ENCODE measurements around the gene RPS15.

DNA sequence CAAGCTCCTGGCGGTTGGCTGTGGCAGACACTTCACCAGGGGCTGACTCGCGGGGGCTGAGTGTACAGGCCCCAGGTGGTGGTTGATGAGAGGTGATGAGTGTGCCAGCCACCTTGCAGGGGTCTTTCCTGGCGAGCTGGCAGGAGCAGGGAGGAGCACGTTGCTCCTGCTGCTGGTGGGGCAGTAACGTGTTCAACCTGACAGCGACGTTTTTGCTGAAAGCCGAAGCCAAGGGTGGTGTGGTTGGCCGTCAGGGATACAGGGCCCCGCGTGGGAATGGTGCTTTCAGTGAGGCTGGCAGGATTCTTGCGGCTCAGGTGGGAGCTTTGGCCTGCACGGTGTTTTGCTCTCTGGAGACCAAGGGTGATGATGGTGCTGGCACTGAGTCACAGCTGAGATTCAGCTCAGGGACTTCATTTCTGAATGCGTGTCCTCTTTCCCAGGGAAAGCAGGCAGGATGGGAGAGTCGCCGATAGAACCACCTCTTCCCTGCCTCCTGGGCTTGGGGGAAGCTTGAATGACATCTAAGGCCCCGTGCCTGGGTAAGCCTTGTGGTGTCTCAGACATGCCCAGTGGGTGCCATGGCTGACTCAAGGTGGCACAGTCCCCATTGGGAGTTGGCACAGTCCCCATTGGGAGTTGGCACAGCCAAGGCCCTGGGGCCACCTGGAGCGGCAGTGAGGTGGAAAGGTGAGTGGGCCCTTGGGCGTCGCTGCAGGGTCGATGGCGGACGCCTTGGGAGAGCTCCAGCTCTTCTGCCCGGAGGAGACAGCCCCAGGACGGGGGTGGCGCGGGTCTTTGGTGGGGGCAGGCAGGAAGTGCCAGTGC is 22.0 kb upstream of the RPS15 start:
- TF ChIP-seq, protein P1, sequence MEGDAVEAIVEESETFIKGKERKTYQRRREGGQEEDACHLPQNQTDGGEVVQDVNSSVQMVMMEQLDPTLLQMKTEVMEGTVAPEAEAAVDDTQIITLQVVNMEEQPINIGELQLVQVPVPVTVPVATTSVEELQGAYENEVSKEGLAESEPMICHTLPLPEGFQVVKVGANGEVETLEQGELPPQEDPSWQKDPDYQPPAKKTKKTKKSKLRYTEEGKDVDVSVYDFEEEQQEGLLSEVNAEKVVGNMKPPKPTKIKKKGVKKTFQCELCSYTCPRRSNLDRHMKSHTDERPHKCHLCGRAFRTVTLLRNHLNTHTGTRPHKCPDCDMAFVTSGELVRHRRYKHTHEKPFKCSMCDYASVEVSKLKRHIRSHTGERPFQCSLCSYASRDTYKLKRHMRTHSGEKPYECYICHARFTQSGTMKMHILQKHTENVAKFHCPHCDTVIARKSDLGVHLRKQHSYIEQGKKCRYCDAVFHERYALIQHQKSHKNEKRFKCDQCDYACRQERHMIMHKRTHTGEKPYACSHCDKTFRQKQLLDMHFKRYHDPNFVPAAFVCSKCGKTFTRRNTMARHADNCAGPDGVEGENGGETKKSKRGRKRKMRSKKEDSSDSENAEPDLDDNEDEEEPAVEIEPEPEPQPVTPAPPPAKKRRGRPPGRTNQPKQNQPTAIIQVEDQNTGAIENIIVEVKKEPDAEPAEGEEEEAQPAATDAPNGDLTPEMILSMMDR (IDR thresholded peaks at IDR 0.05), result no peak
- TF ChIP-seq EP300 (IDR thresholded peaks at IDR 0.05), result no peak
- TF ChIP-seq POLR2A (IDR thresholded peaks at IDR 0.05), result no peak
- no peak for TF ChIP-seq POLR2AphosphoS5 (IDR thresholded peaks at IDR 0.05)
